Esophagus muscularis mucosa (tissue), 3 donors: Measurements from ENCODE around the gene ELOA.

Experiments
- CTCF ChIP-seq, 3 experiments: fragments of 200-600 bp in 2 of 3; fragments of 450-650 bp in 1 of 3; sonication (generic) in 2 of 3; IDR thresholded peaks; one replicate each; pipeline ENCODE4 v1.5.1; 2017 to 2019; ENCODE audit warnings: antibody characterized with exemption in 3 of 3, mild to moderate bottlenecking in 2 of 3, moderate library complexity in 1 of 3
- POLR2AphosphoS5 ChIP-seq, 2 donors: sonication (generic); formaldehyde crosslinking; IDR thresholded peaks; one replicate each; pipeline ENCODE4 v1.6.1; 2017; ENCODE audit warnings: antibody characterized with exemption in 2 of 2

- no peak for TF ChIP-seq CTCF (IDR thresholded peaks at IDR 0.05)
- no peak for TF ChIP-seq POLR2AphosphoS5 (IDR thresholded peaks at IDR 0.05)
Observed at GRCh38 chr1:23776217-23776616, 32.9 kb downstream of the ELOA start.
